H1 (cell line): ENCODE results near the gene GGTLC2. TPM values are rescaled to one million over a fixed set of nuclear protein-coding genes. Genes with fewer than 3 reads are reported as not detected.

ENCODE experiments used
- CHD7 ChIP-seq: fragments of 300-600 bp; sonication (generic); IDR thresholded peaks from 2 replicates; pipeline ENCODE4 v1.7.1; 2012; ENCODE audit warnings: low read length, moderate library complexity, mild to moderate bottlenecking, inconsistent platforms; ENCODE audit not compliant: insufficient replicate concordance
- RNF2 ChIP-seq: fragments of 200-900, 300-1000 bp; sonication (generic); IDR thresholded peaks from 2 replicates; pipeline ENCODE4 v1.7.1; 2016; ENCODE audit warnings: borderline replicate concordance, low read depth, mild to moderate bottlenecking, antibody characterized with exemption, low read length; ENCODE audit not compliant: poor library complexity, severe bottlenecking; ENCODE audit errors: missing control alignments
- SIN3A ChIP-seq, 2 experiments: IDR thresholded peaks in 1 of 2; conservative IDR thresholded peaks in 1 of 2; 2 replicates each; pipeline ENCODE4 v1.6.1; 2011 to 2012; ENCODE audit warnings: low read length in 2 of 2, improper control_type of control experiment in 1 of 2, low read depth in 1 of 2, mild to moderate bottlenecking in 1 of 2
- polyA plus RNA-seq, 7 experiments: library from polyadenylated mRNA; depleted of rRNA in 3 of 7; stranded (reverse) in 5 of 7; unstranded in 2 of 7; fragments of >200 nt in 5 of 7; fragments of 200-250 nt in 2 of 7; gene quantifications; 1 replicate in 5 of 7; 2 replicates in 1 of 7; 4 replicates in 1 of 7; pipeline versions ENCODE4 v1.2.1 to v1.2.3, GENCODE V29; 2011 to 2013; ENCODE audit warnings: missing spikeins in 2 of 7, mixed read lengths in 2 of 7
- total RNA-seq: library from RNA; stranded (reverse); fragmentation: NEBNext Ultra II Directional; extraction: Animal tissue kit (Norgen Biotek cat#: 25700); gene quantifications from 2 replicates; pipeline ENCODE4 v1.2.1, GENCODE V29; 2021

GGTLC2 gene
- total and polyA plus RNA-seq, 2 of the 8 experiments (the other 6 are each of a cell fraction or from before 2014, with no cell fraction given): not detected

GRCh38 chr22:22655452-22656290 is 11.3 kb downstream of the GGTLC2 start (continued):
- TF ChIP-seq CHD7 (no peak), SIN3A (conservative IDR thresholded peaks at IDR 0.05 in 1 of 2, IDR thresholded peaks at IDR 0.05 in 1 of 2; ENCODE audit: low read depth in 1 of 2, low read length in 2 of 2) (no peak), RNF2 (no peak)
